NCI-H2227 (cell line): ENCODE data around the gene EMP2.
"Not testable (repeated sequence)": the region's sequence is repeated elsewhere in the genome, so short reads cannot be mapped to it uniquely, and the experiment has no call there.

Source experiments
- DNase-seq: peaks from one replicate; lab custom pipeline; 2025; ENCODE audit not compliant: unreplicated experiment; lab: John Stamatoyannopoulos, UW

Gene EMP2

GRCh38 chr16:10578474-10579316 lies 1.7 kb downstream of the EMP2 start:
- no peak for DNase-seq

DNA sequence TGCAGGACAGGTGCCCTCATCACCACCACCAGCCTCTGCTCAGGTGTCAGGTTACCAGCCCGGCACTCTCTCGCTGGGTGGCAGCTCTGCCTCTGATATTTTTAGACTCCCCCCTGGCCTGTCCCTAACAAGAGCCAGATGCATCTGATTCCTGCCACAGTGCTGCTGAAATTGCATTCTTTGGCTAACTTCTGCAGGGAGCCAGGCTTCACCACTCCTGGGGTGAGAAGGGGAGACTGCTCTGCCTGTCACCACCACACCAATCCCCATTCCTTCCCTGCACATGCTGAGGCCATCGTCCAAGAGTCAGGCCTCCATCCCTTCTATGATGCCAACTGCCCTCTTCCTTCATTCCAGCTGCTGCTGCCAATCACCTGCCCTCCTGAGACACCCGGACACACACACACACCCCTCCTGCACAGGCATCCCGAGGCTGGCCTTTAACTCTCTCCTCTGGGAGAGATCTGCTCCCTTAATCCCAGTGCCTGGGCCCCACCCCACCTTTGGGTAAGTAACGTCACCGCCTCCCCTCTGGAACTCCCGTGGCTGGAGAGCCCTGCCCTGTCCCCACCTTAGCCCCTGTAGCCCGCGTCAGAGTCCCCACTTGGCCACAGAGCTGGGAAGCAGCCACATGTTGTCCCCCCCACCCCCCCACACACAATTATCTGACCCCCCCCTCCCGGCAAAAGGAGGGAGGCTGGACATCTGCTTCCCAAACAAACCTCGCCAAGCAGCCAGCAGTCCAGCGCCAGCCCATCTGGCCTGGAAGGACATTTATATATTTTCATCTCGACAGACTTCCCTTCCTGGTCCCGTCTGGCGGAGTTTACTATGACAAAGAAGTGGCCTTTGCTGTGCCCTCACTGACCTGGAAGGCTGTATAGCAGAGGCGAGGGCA lies 2.8 kb downstream of the EMP2 start:
- DNase-seq: no peak

DNA sequence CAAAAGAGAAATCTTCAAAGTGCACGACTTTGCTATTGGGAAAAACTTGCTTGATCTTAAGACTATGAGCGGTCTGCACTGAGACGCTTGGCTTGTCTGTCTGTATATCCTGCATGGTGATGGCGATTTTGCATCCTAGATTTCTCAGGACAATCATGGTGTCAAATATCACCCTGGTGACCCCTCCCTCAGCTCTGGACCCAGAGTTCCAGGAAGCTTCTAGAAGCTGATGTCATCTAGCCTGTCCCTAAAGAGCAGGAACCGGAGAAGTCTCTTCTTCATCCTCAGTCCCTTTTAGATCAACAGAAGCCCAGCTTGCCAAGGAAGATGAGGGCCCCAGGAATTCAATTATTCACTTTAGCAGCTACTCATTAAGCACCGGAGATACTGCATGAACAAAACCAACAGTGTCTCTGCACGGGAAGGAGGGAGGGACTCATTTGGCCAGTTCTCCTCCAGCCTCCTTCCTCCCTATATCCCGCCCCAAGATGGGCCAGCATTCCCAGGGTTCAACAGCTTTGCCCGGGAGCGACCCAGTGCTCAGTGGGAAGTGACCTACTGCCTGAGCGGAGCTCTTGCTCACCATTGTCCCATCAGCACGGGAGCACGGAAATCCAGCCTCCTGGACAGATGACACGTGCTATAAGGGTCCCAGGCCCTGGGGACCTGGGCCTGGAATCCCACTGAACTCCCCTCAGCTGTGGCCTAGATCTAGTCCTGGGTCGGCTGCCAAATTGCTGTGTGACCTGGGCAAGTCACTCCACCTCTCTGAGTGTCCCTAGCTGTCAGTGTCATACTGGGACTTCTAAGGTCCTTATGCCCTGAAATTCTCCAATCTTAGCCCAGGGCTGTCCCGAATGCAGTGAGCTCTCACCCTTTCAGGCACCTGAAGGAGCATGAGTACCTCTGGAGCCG lies 3.8 kb downstream of the EMP2 start:
- no peak for DNase-seq

GRCh38 chr16:10575506-10576130 lies 4.8 kb downstream of the EMP2 start:
- no peak for DNase-seq

DNA sequence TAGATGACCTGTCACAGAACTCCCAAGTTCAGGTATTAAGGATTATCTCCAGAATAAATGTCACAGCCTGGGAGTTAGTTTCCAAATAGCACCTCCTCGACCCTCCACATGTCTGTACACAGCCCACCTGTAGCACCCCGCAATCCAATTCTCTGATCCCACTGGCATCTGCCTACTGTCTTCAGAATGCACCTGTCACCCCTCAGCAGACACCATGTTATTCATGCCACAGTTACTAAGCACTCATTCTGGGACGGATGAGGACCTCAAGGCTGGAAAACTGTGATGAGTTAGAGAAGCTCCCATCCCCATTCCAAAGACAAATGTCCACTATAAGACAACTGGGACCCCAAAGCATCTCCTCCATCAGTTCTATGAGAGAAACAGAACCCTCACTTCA lies 7.8 kb downstream of the EMP2 start:
- no peak for DNase-seq

GRCh38 chr16:10571354-10571753 lies 9.0 kb downstream of the EMP2 start:
- no peak for DNase-seq

GRCh38 chr16:10569621-10570020 lies 10.8 kb downstream of the EMP2 start:
- DNase-seq: no peak

DNA sequence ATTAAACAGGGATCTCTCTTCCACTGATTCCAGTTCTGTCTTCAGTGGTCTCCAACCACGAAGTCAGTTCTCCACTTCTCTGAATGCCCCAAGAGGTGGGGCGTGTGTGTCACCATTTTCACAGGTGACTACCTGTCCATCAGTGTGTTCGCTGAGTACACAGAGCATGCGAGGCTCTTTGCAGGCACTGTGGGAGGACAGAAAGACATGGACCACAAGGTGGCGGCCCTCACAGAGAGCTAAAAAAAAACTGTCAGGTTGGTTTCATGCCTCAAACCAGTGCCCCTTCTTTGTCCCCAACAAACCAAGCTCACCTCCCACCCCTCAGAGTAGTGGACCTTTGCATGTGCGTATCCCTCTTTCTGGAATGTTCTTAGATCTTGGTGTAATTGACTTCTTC lies 13.8 kb downstream of the EMP2 start:
- DNase-seq: no peak

GRCh38 chr16:10565167-10565566 lies 15.2 kb downstream of the EMP2 start:
- DNase-seq: no peak

GRCh38 chr16:10564591-10564990 lies 15.8 kb downstream of the EMP2 start:
- no peak for DNase-seq

- no peak for DNase-seq
Measured at GRCh38 chr16:10562361-10562899, 18.0 kb downstream of the EMP2 start.

- DNase-seq: no peak
Measured at GRCh38 chr16:10561425-10561824, 19.0 kb downstream of the EMP2 start.

DNA sequence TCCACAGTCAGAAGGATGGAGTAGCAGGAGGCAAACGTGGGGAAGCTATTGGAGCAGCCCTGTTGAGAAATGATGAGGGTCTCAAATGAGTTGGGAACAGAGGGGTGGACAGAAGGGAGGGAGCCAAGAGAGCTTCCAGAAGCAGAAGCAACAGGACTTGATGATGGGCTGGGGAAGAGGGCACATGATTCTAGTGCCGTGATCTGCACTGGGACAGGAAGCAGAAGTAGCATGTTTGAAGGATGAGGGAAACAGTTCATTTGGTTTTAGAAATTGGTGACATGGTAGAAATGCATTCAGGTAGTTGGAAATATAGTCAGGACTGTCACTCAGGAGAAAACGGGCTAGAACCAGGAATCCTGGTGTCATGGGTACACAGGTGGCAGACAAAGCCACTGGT lies 19.4 kb downstream of the EMP2 start:
- no peak for DNase-seq

DNA sequence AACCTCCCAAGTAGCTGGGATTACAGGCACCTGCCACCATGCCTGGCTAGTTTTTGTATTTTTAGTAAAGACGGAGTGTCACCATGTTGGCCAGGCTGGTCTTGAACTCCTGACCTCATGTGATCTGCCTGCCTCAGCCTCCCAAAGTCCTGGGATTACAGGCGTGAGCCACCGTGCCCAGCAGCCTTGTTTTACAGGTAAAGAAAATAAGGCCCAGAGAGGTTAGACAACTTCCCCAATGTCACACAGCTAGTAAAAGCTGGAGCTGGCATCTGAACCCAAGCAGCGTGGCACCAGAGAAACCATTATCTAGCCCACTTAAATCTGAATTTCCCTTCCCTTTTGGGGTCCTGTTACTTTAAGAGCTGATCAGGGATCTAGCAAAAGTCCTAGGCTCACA lies 20.6 kb downstream of the EMP2 start:
- not testable (repeated sequence) for DNase-seq

GRCh38 chr16:10558746-10559641 lies 21.4 kb downstream of the EMP2 start:
- no peak for DNase-seq

DNA sequence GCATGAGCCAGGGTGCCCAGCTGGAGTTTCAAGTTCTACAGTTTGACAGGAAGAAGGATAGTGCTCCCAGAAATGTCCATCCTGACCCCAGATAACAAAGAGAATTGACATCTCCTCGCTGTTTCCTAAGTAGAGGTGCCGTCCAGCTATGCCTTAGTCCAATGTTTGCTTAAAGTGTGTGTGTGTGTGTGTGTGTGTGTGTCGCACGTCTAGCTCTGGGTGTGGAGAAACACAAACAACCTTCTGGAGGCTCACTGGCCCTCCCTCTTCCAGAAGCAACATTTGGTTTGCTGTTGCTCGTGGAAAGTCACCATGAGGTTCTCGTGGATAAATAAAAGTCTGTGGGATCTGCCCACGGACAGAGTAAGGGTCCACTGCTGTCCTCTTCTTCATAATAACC lies 22.1 kb downstream of the EMP2 start:
- DNase-seq: no peak

GRCh38 chr16:10557750-10558149 lies 22.6 kb downstream of the EMP2 start:
- no peak for DNase-seq

GRCh38 chr16:10556236-10556635 lies 24.2 kb downstream of the EMP2 start:
- no peak for DNase-seq

DNA sequence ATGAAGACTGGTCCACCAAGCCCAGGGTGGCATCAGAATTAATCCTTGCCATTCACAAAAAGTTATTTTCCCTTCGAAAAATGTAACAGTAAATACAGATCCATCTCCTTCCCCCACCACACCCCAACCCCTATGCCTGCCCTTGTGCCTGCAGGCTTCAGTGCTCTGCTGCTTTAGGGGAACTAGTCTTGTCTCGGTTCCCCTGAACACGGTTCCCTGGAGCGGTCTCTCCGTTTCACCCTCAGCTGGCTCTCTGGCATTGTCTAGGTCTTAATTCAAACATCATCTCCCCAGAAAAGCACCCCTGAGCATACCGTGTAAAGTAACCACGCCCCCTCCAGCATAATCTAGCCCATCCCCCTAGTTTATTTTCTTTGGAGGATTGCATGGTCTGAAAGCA lies 25.8 kb downstream of the EMP2 start:
- DNase-seq: no peak
